HepG2 (cell line): ENCODE data around the gene DHRS1. TPM values are rescaled to one million over a fixed set of nuclear protein-coding genes. Genes with fewer than 3 reads are reported as not detected.

Experiments
- AHR ChIP-seq: IDR thresholded peaks from 2 replicates; pipeline ENCODE4 v1.6.1; 2018; ENCODE audit warnings: missing genetic modification reagents, missing compliant biosample characterization
- ATM ChIP-seq: fragments of 450-650 bp; IDR thresholded peaks from 2 replicates; pipeline ENCODE4 v1.7.1; 2017; ENCODE audit warnings: mild to moderate bottlenecking, borderline replicate concordance
- CAMTA2 ChIP-seq: sonication (generic); formaldehyde crosslinking; IDR thresholded peaks from 2 replicates; pipeline ENCODE4 v1.4.0; 2020; ENCODE audit warnings: mild to moderate bottlenecking, missing genetic modification reagents, borderline replicate concordance
- CCAR2 ChIP-seq: fragments of 200-400 bp; formaldehyde crosslinking; optimal IDR thresholded peaks from 2 replicates; pipeline ENCODE3; 2018; ENCODE audit warnings: low read depth, mild to moderate bottlenecking, low read length, moderate library complexity
- HMG20B ChIP-seq: conservative IDR thresholded peaks from 2 replicates; pipeline ENCODE4 v1.6.1; 2016; ENCODE audit warnings: missing genetic modification reagents, missing compliant biosample characterization
- HNRNPUL1 ChIP-seq: fragments of 200-400 bp; formaldehyde crosslinking; IDR thresholded peaks from 2 replicates; pipeline ENCODE4 v1.6.1; 2017; ENCODE audit warnings: low read depth, mild to moderate bottlenecking, low read length, moderate library complexity
- HOXA3 ChIP-seq: sonication (generic); formaldehyde crosslinking; IDR thresholded peaks from 2 replicates; pipeline ENCODE4 v1.5.0; 2020; ENCODE audit warnings: missing genetic modification reagents
- IKZF4 ChIP-seq: sonication (generic); formaldehyde crosslinking; IDR thresholded peaks from 2 replicates; pipeline ENCODE4 v1.5.1; 2020; ENCODE audit warnings: borderline replicate concordance, mild to moderate bottlenecking, low read depth, missing genetic modification reagents; ENCODE audit errors: not compliant biosample characterization
- JUND ChIP-seq: sonication (generic); formaldehyde crosslinking; IDR thresholded peaks from 2 replicates; pipeline ENCODE4 v1.8.0; 2022; ENCODE audit warnings: mild to moderate bottlenecking, missing genetic modification reagents
- KLF12 ChIP-seq: sonication (generic); formaldehyde crosslinking; IDR thresholded peaks from 2 replicates; pipeline ENCODE4 v1.4.0; 2020; ENCODE audit warnings: missing genetic modification reagents, borderline replicate concordance
- KLF9 ChIP-seq: IDR thresholded peaks from 2 replicates; pipeline ENCODE4 v1.6.1; 2016; ENCODE audit warnings: low read depth
- NFIC ChIP-seq: IDR thresholded peaks from 2 replicates; pipeline ENCODE4 v1.6.1; 2012; ENCODE audit warnings: mild to moderate bottlenecking, low read length, inconsistent platforms
- NR2F2 ChIP-seq: IDR thresholded peaks from 2 replicates; pipeline ENCODE4 v1.6.1; 2012; ENCODE audit warnings: low read depth, inconsistent platforms, borderline replicate concordance
- PCBP1 ChIP-seq: fragments of 200-400 bp; formaldehyde crosslinking; IDR thresholded peaks from 2 replicates; pipeline ENCODE4 v1.6.1; 2017; ENCODE audit warnings: mild to moderate bottlenecking, low read depth, low read length, borderline replicate concordance
- REL ChIP-seq: sonication (generic); formaldehyde crosslinking; conservative IDR thresholded peaks from 2 replicates; pipeline ENCODE4 v1.8.0; 2022; ENCODE audit warnings: mild to moderate bottlenecking, missing genetic modification reagents, moderate library complexity
- RXRB ChIP-seq: IDR thresholded peaks from 2 replicates; pipeline ENCODE4 v1.6.1; 2016; ENCODE audit warnings: borderline replicate concordance, missing genetic modification reagents, missing compliant biosample characterization
- U2AF2 ChIP-seq: fragments of 200-400 bp; formaldehyde crosslinking; IDR thresholded peaks from 2 replicates; pipeline ENCODE4 v1.6.1; 2017; ENCODE audit warnings: low read depth, mild to moderate bottlenecking, low read length
- YEATS4 ChIP-seq: sonication (generic); formaldehyde crosslinking; IDR thresholded peaks from 2 replicates; pipeline ENCODE4 v1.4.0; 2020; ENCODE audit warnings: missing genetic modification reagents, borderline replicate concordance
- ZBTB7A ChIP-seq: sonication (generic); formaldehyde crosslinking; IDR thresholded peaks from 2 replicates; pipeline ENCODE4 v1.8.0; 2022; ENCODE audit warnings: mild to moderate bottlenecking, missing genetic modification reagents
- ZFP36 ChIP-seq: fragments of 150-350 bp; IDR thresholded peaks from 2 replicates; pipeline ENCODE4 v1.6.1; 2018; ENCODE audit warnings: borderline replicate concordance, low read length, low read depth; ENCODE audit not compliant: partially characterized antibody
- ZFP90 ChIP-seq: sonication (generic); formaldehyde crosslinking; IDR thresholded peaks from 2 replicates; pipeline ENCODE4 v1.8.0; 2022; ENCODE audit warnings: missing genetic modification reagents, mild to moderate bottlenecking, inconsistent platforms, borderline replicate concordance
- ZNF124 ChIP-seq: sonication (generic); formaldehyde crosslinking; IDR thresholded peaks from 2 replicates; pipeline ENCODE4 v1.4.0; 2020; ENCODE audit warnings: missing genetic modification reagents
- ZNF180 ChIP-seq: sonication (generic); formaldehyde crosslinking; IDR thresholded peaks from 2 replicates; pipeline ENCODE4 v1.4.0; 2020; ENCODE audit warnings: low read depth, missing genetic modification reagents, borderline replicate concordance
- ZNF207 ChIP-seq: fragments of 450-650 bp; IDR thresholded peaks from 2 replicates; pipeline ENCODE4 v1.6.1; 2016; ENCODE audit warnings: antibody characterized with exemption, borderline replicate concordance
- ZNF253 ChIP-seq: sonication (generic); formaldehyde crosslinking; IDR thresholded peaks from 2 replicates; pipeline ENCODE4 v1.8.0; 2022; ENCODE audit warnings: mild to moderate bottlenecking, missing genetic modification reagents, borderline replicate concordance
- ZNF576 ChIP-seq: sonication (generic); formaldehyde crosslinking; IDR thresholded peaks from 2 replicates; pipeline ENCODE4 v1.4.0; 2020; ENCODE audit warnings: mild to moderate bottlenecking, missing genetic modification reagents
- ZNF652 ChIP-seq: IDR thresholded peaks from 2 replicates; pipeline ENCODE4 v1.6.1; 2016; ENCODE audit warnings: low read depth, borderline replicate concordance
- ZNF703 ChIP-seq: sonication (generic); formaldehyde crosslinking; IDR thresholded peaks from 2 replicates; pipeline ENCODE4 v1.5.1; 2020; ENCODE audit warnings: missing genetic modification reagents, mild to moderate bottlenecking, moderate library complexity, borderline replicate concordance
- ZNF713 ChIP-seq: sonication (generic); formaldehyde crosslinking; IDR thresholded peaks from 2 replicates; pipeline ENCODE4 v1.4.0; 2020; ENCODE audit warnings: mild to moderate bottlenecking, missing genetic modification reagents
- ZNF782 ChIP-seq: sonication (generic); formaldehyde crosslinking; IDR thresholded peaks from 2 replicates; pipeline ENCODE4 v1.4.0; 2020; ENCODE audit warnings: missing genetic modification reagents, mild to moderate bottlenecking, borderline replicate concordance
- ZNF792 ChIP-seq: IDR thresholded peaks from 2 replicates; pipeline ENCODE4 v1.6.1; 2016
- ZNF891 ChIP-seq: sonication (generic); formaldehyde crosslinking; IDR thresholded peaks from 2 replicates; pipeline ENCODE4 v1.5.0; 2020; ENCODE audit warnings: mild to moderate bottlenecking, missing genetic modification reagents
- ZSCAN31 ChIP-seq: sonication (generic); formaldehyde crosslinking; IDR thresholded peaks from 2 replicates; pipeline ENCODE4 v1.5.0; 2020; ENCODE audit warnings: low read depth, mild to moderate bottlenecking, missing genetic modification reagents
- ZSCAN9 ChIP-seq: IDR thresholded peaks from 2 replicates; pipeline ENCODE4 v1.6.1; 2016; ENCODE audit warnings: borderline replicate concordance
- polyA plus RNA-seq, 8 experiments: library from polyadenylated mRNA; depleted of rRNA in 3 of 8; stranded (reverse) in 7 of 8; unstranded in 1 of 8; fragments of >200 nt; fragmentation: Illumina TruSeq in 4 of 8; extraction: Trizol in 4 of 8; gene quantifications; 2 replicates each; pipeline versions ENCODE4 v1.2.1 to v1.2.3, GENCODE V29; 2011 to 2016; ENCODE audit warnings: low read depth in 4 of 8, missing spikeins in 1 of 8, mixed read lengths in 1 of 8; ENCODE audit not compliant: insufficient read depth in 1 of 8
- total RNA-seq, 5 experiments: library from RNA; depleted of rRNA; stranded (reverse); fragments of >200 nt; fragmentation: Illumina TruSeq; extraction: Trizol; gene quantifications; 2 replicates each; pipeline ENCODE4 v1.2.3, GENCODE V29; 2016; ENCODE audit warnings: low read depth in 1 of 5

DHRS1 gene
- total and polyA plus RNA-seq, 2 of the 13 experiments (the other 11 are each of a cell fraction or from before 2014, with no cell fraction given), result 49.8 to 60.8 TPM

DNA sequence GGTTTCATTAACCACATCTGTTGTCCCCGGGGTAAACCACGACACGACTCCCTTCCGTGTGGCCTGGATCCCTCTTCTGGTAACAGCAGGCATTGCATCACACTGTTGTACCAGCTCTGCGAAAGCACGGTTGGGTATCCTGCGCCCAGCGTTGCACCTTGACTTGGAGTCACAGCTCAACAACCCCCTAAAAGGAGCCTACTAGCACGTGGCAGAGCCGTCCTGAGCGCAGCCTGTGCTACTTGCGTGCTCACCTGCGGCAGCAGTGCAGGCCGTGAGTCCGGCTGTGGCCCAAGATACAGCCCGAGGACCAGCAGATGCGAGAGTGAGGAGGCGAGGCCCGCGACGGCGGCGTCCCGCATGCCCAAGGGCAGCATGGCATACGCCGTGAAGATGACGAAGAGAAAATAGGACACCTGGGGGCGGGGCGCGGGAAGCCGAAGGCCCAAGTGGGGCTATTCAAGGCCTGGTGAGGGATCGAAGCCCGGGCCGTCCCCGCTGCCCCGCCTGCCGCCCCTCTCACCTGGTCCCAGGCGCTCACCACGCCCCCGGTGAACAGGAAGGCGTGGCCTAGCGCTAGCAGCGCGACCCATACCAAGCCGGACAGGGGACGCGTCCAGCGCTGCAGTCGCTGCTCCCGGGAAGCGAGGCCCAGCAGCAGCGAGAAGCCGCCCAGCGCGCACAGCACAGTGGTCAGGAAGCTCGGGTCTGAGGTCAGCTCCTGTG, 32.9 kb upstream of the DHRS1 start (continued):
- TF ChIP-seq PCBP1 (0 out of 2 replicates have a peak, but pooled peaks have one; percentile 28), RXRB (peak; percentile 44; the same call in 1 of the 2 replicates), ZNF652 (CRISPR knock-in tag) (peak; percentile 7; the same call in 1 of the 2 replicates), YEATS4 (CRISPR knock-in tag) (no peak; the same call in 1 of the 2 replicates), ZBTB7A (peak; percentile 19; the same call in 1 of the 2 replicates), KLF9 (CRISPR knock-in tag) (peak; percentile 74; the same call in 1 of the 2 replicates), ZNF253 (CRISPR knock-in tag) (peak; percentile 78; the same call in 1 of the 2 replicates), NFIC (no peak), ATM (no peak; the same call in 1 of the 2 replicates), ZSCAN9 (CRISPR knock-in tag) (peak; percentile 77), IKZF4 (CRISPR knock-in tag) (peak; percentile 56), ZNF792 (CRISPR knock-in tag) (peak; percentile 86), JUND (CRISPR knock-in tag) (peak; percentile 62; the same call in 1 of the 2 replicates), ZFP90 (CRISPR knock-in tag) (no peak; the same call in 1 of the 2 replicates), ZNF207 (no peak), ZNF891 (CRISPR knock-in tag) (no peak; the same call in 1 of the 2 replicates), ZNF576 (CRISPR knock-in tag) (peak; percentile 84), ZNF782 (CRISPR knock-in tag) (peak; percentile 100), U2AF2 (no peak), KLF12 (CRISPR knock-in tag) (no peak), HMG20B (peak; percentile 53; the same call in 1 of the 2 replicates), HNRNPUL1 (no peak), ZNF124 (CRISPR knock-in tag) (peak; percentile 90), REL (peak; percentile 95), HOXA3 (CRISPR knock-in tag) (peak; percentile 42), ZSCAN31 (peak; percentile 99), AHR (CRISPR knock-in tag) (0 out of 2 replicates have a peak, but pooled peaks have one; percentile 98), ZNF703 (no peak), ZNF180 (CRISPR knock-in tag) (no peak), CAMTA2 (CRISPR knock-in tag) (peak; percentile 91), ZFP36 (no peak), NR2F2 (no peak), CCAR2 (no peak), ZNF713 (CRISPR knock-in tag) (peak; percentile 87; the same call in 1 of the 2 replicates)
